Suprapubic skin (tissue), 4 donors: Measurements from ENCODE around the gene MAGI1. TPM values are rescaled to one million over a fixed set of nuclear protein-coding genes. Genes with fewer than 3 reads are reported as not detected.
A peak's percentile ranks its signal among the peaks of the same experiment; 100 is the strongest.

Experiments
- DNase-seq, 2 donors: peaks; one replicate each; pipeline ENCODE4 v3.0.0-alpha.2; 2019; ENCODE audit warnings: low spot score in 2 of 2
- H3K27ac ChIP-seq: fragments of 200-600 bp; sonication (generic); one replicate; pipeline ENCODE4 v1.5.1; 2019
- H3K27me3 ChIP-seq: fragments of 200-600 bp; sonication (generic); one replicate; pipeline ENCODE4 v1.5.1; 2019
- H3K36me3 ChIP-seq: fragments of 200-600 bp; sonication (generic); one replicate; pipeline ENCODE4 v1.5.1; 2019
- H3K4me1 ChIP-seq: fragments of 200-600 bp; sonication (generic); one replicate; pipeline ENCODE4 v1.5.1; 2019
- H3K4me3 ChIP-seq: fragments of 200-600 bp; sonication (generic); one replicate; pipeline ENCODE4 v1.5.1; 2019; ENCODE audit warnings: mild to moderate bottlenecking
- H3K9me3 ChIP-seq: fragments of 200-600 bp; sonication (generic); one replicate; pipeline ENCODE4 v1.5.1; 2019
- EP300 ChIP-seq: sonication (generic); formaldehyde crosslinking; IDR thresholded peaks from one replicate; pipeline ENCODE4 v1.6.1; 2017; ENCODE audit warnings: antibody characterized with exemption
- POLR2A ChIP-seq, 2 donors: fragments of 450-650 bp; IDR thresholded peaks; one replicate each; pipeline ENCODE4 v1.6.1; 2017; ENCODE audit warnings: antibody characterized with exemption in 2 of 2, mild to moderate bottlenecking in 2 of 2, moderate library complexity in 2 of 2
- POLR2AphosphoS5 ChIP-seq, 3 donors: sonication (generic); formaldehyde crosslinking; IDR thresholded peaks; one replicate each; pipeline ENCODE4 v1.6.1; 2017; ENCODE audit warnings: antibody characterized with exemption in 3 of 3
- WGBS: methylation state at CpG from one replicate; pipeline ENCODE4 v1.1.5; 2018; 5-methylcytosine and 5-hydroxymethylcytosine counted together
- total RNA-seq, 4 donors: library from RNA; depleted of rRNA; stranded (reverse); fragments of >200 nt; gene quantifications; one replicate each; pipeline ENCODE4 v1.1.0, GENCODE V29; 2016
- TF ChIP-seq, protein P1 (sequence below), 2 donors: fragments of 200-600 bp in 1 of 2; fragments of 450-650 bp in 1 of 2; sonication (generic) in 1 of 2; IDR thresholded peaks; one replicate each; pipeline ENCODE4 v1.5.1; 2016 to 2019; ENCODE audit warnings: antibody characterized with exemption in 2 of 2, mild to moderate bottlenecking in 1 of 2, moderate library complexity in 1 of 2

MAGI1 gene
- total RNA-seq, 4 donors from 2014 or later = 37.9 to 71.5 (median 48.6) TPM

DNA sequence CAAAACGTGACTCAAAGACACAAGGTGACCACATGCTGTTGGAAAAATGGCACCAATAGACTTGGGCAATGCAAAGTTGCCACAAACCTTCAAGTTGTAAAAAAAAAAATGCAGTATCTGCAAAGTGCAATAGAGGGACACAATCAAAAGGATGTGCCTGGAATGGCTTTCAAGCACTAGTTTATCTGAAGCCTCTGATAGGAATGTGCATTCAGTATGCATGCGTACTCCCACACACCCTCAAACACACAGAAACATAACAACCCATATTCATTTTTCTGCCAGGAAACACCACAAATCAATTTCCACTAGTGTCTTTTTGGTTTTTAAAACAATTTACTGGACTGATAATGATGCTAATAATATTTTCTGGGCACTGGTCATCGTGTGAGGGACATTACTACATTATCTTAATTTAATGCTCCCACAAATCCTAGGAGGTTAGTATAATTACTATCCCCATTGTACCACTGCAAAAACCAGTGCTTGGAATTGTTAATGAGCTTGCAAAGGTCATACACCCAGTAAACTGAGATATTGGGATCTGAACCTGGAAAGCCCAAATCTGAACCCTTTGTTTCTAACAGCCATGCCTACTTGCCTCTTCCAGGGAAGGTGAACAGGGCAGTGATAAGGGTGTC lies 298.7 kb downstream of the MAGI1 start:
- no peaks in the 10 kb centered on the region for H3K9me3 ChIP-seq
- DNase-seq = no peak
- WGBS = 53% methylated on average over 3 of the region's 3 CpGs
- TF ChIP-seq, protein P1, sequence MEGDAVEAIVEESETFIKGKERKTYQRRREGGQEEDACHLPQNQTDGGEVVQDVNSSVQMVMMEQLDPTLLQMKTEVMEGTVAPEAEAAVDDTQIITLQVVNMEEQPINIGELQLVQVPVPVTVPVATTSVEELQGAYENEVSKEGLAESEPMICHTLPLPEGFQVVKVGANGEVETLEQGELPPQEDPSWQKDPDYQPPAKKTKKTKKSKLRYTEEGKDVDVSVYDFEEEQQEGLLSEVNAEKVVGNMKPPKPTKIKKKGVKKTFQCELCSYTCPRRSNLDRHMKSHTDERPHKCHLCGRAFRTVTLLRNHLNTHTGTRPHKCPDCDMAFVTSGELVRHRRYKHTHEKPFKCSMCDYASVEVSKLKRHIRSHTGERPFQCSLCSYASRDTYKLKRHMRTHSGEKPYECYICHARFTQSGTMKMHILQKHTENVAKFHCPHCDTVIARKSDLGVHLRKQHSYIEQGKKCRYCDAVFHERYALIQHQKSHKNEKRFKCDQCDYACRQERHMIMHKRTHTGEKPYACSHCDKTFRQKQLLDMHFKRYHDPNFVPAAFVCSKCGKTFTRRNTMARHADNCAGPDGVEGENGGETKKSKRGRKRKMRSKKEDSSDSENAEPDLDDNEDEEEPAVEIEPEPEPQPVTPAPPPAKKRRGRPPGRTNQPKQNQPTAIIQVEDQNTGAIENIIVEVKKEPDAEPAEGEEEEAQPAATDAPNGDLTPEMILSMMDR (IDR thresholded peaks at IDR 0.05) = no peak
- TF ChIP-seq EP300 (no peak), POLR2A (IDR thresholded peaks at IDR 0.05) (no peak), POLR2AphosphoS5 (IDR thresholded peaks at IDR 0.05) (no peak)
- no peaks in the 10 kb centered on the region for H3K27me3 ChIP-seq
- H3K4me1 ChIP-seq = no peaks in the 10 kb centered on the region
- H3K27ac ChIP-seq = no peak overlapping the region
- no peak overlapping the region for H3K4me3 ChIP-seq
- no peaks in the 10 kb centered on the region for H3K36me3 ChIP-seq

DNA sequence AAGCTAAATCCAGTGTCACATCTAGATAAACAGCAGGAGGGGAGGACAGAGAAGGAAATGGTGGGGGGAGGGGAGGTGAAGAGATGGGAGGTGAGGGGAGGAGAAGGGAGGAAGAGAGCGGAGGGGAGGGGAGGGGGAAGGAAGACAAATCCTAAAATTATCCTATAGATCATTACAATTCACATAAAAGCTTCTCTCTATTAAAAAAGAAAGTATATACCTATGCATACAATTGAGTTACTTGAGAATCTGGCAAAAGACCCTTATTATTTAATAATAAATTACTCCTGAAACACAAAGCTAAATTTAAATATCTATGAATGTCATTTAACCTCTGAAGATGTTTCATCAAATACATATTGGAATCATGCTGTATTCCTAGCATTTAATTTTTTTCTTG lies 303.9 kb downstream of the MAGI1 start:
- Histone ChIP-seq H3K4me1 (no peaks in the 10 kb centered on the region), H3K4me3 (no peak overlapping the region), H3K9me3 (no peaks in the 10 kb centered on the region), H3K36me3 (no peaks in the 10 kb centered on the region), H3K27me3 (no peaks in the 10 kb centered on the region), H3K27ac (no peak overlapping the region)
- DNase-seq = no peak
- 93% methylated on average over 1 of the region's 1 CpG for WGBS
- no peak for TF ChIP-seq POLR2AphosphoS5 (IDR thresholded peaks at IDR 0.05)
- no peak for TF ChIP-seq POLR2A (IDR thresholded peaks at IDR 0.05)
- TF ChIP-seq, protein P1 (IDR thresholded peaks at IDR 0.05) = no peak
- no peak for TF ChIP-seq EP300

DNA sequence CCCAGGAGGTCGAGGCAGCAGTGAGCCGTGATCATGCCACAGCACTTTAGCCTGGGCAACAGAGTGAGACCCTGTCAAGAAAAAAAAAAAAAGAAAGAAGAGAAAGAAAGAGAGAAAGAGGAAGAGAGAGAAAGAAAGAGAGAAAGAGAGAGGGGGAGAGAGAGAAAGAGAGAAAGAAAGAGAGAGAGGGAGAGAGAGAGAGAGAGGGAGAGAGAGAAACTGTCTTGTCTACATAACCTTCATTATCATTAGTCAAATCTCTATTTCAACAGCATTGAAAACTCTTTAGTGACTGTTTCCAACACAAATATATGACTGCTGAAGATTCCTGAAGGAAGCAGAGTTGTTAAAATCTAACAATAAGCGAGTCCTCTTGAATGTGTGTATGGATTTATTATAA lies 304.3 kb downstream of the MAGI1 start:
- TF ChIP-seq POLR2A (IDR thresholded peaks at IDR 0.05) = no peak
- TF ChIP-seq POLR2AphosphoS5 (IDR thresholded peaks at IDR 0.05) = no peak
- no peak for TF ChIP-seq EP300
- TF ChIP-seq, protein P1 (IDR thresholded peaks at IDR 0.05) = no peak
- no peak for DNase-seq
- Histone ChIP-seq H3K4me3 (no peak overlapping the region), H3K9me3 (no peaks in the 10 kb centered on the region), H3K27me3 (no peaks in the 10 kb centered on the region), H3K4me1 (peaks cover under 1% of the 10 kb centered on the region), H3K27ac (no peak overlapping the region), H3K36me3 (no peaks in the 10 kb centered on the region)
- WGBS = 86% methylated on average over 3 of the region's 3 CpGs

DNA sequence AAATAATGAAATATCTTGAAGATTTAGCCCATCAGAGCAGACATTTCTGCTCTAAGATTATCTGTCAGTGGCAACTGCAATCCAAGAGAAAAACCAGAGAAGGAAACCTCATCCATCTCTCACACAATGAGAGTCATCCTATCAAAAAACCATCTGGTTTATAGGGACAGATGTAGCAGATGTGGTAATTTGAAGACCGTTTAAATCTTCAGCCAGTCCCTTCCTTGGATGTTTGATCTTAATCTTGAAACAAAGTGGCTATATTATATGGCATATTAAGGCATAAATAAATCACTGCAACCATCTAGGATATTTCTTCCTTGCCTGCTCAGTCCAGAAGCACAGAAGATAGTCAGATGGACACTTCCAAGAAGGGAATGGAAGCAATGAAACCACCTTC lies 305.3 kb downstream of the MAGI1 start:
- WGBS = 64% methylated on average over 1 of the region's 1 CpG
- H3K27me3 ChIP-seq = no peaks in the 10 kb centered on the region
- no peak overlapping the region for H3K27ac ChIP-seq
- DNase-seq = no peak
- TF ChIP-seq POLR2AphosphoS5 (IDR thresholded peaks at IDR 0.05) = no peak
- no peaks in the 10 kb centered on the region for H3K36me3 ChIP-seq
- no peak overlapping the region for H3K4me3 ChIP-seq
- peaks cover 5% of the 10 kb centered on the region for H3K4me1 ChIP-seq
- no peaks in the 10 kb centered on the region for H3K9me3 ChIP-seq

DNA sequence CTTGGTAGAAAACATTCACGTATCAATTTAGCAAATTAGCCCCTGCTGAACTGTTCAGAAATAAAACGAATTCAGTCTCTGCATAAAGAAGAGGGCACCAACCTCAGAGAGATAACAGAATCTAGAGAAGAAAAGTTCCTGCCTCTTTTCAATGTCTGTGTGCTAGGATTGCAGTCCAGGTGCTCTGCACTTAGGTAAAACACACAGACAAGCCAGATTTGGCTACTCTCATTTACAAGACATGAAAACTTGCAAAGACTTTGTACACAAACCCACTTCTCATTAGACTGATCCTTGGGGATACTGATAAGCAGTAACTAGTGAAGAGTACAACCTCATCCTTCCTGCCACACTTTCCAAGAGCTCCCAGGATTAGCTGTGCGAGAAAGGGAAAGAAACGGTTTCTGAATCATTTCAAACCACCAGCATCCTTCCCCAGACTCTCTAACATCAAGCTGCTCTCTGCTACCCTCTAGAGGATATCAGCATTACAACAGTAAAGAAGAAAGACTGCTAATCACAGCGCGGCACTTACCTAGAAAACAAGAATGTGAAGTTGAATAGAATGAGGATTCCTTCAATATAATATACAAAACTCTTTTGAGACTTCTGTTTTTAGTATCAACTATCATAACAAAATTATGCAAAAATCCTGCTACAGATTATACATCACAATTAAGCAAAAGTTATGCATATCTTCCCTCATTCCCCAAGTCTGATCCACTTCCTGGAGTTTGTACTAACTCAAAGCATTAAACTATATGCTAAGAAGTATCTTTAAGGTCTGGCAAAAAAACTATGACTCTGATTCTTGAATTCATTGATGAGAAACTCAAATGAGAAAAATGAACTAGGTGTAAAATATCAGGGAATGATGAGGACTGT lies 306.4 kb downstream of the MAGI1 start:
- TF ChIP-seq POLR2A (IDR thresholded peaks at IDR 0.05) (no peak), POLR2AphosphoS5 (IDR thresholded peaks at IDR 0.05) (no peak), EP300 (no peak)
- TF ChIP-seq, protein P1 (IDR thresholded peaks at IDR 0.05) = peak; percentile 22 to 73
- DNase-seq = no peak
- no peaks in the 10 kb centered on the region for H3K9me3 ChIP-seq
- no peak overlapping the region for H3K4me3 ChIP-seq
- no peak overlapping the region for H3K27ac ChIP-seq
- H3K27me3 ChIP-seq = no peaks in the 10 kb centered on the region
- H3K36me3 ChIP-seq = no peaks in the 10 kb centered on the region
- H3K4me1 ChIP-seq = peaks cover 5% of the 10 kb centered on the region
- WGBS = 32% methylated on average over 6 of the region's 6 CpGs
